Naive thymus-derived CD4-positive, alpha-beta T cell (primary cell): ENCODE results near the gene GRIN2C. TPM values are rescaled to one million over a fixed set of nuclear protein-coding genes. Genes with fewer than 3 reads are reported as not detected.

ENCODE experiments used
- ATAC-seq: fragments of 150-1000 bp; cut with Tn5 transposase; 2 replicates; pipeline ENCODE4 v1.10.0; 2021; ENCODE audit warnings: mild to moderate bottlenecking, moderate library complexity
- CTCF ChIA-PET: fragments of 350-600 bp; sonication (Branson Sonifier 250); formaldehyde crosslinking; loops from one replicate; lab custom pipeline; 2021; ENCODE audit warnings: antibody characterized with exemption; lab: Charles Lee
- POLR2A ChIA-PET: fragments of 350-600 bp; sonication (Branson Sonifier 250); formaldehyde crosslinking; loops from one replicate; lab custom pipeline; 2021; ENCODE audit warnings: antibody characterized with exemption, inconsistent platforms; lab: Charles Lee
- DNase-seq, 9 donors: peaks; one replicate each; pipeline versions ENCODE4 v3.0.0 to v3.0.0-alpha.2; 2020 to 2022; ENCODE audit warnings: mixed read lengths in 1 of 9
- H3K27ac ChIP-seq: one replicate; pipeline ENCODE4 v1.7.0; 2013; ENCODE audit warnings: mild to moderate bottlenecking, low read depth, low read length, moderate library complexity
- H3K27me3 ChIP-seq, 2 donors: one replicate each; pipeline ENCODE4 v1.7.0; 2013; ENCODE audit warnings: low read length in 2 of 2, mild to moderate bottlenecking in 2 of 2, moderate library complexity in 2 of 2; ENCODE audit not compliant: control insufficient read depth in 2 of 2, insufficient read depth in 2 of 2
- H3K36me3 ChIP-seq, 3 experiments: 1 replicate in 2 of 3; 2 replicates in 1 of 3; pipeline ENCODE4 v1.7.0; 2013; ENCODE audit warnings: low read length in 3 of 3, mild to moderate bottlenecking in 3 of 3, moderate library complexity in 1 of 3; ENCODE audit not compliant: insufficient read depth in 3 of 3, control insufficient read depth in 2 of 3
- H3K4me1 ChIP-seq, 2 donors: one replicate each; pipeline ENCODE4 v1.7.0; 2013; ENCODE audit warnings: low read length in 2 of 2, mild to moderate bottlenecking in 2 of 2, moderate library complexity in 1 of 2; ENCODE audit not compliant: control insufficient read depth in 2 of 2, insufficient read depth in 2 of 2
- H3K4me3 ChIP-seq: 2 replicates; pipeline ENCODE4 v1.7.0; 2013; ENCODE audit warnings: mild to moderate bottlenecking, low read length
- H3K9me3 ChIP-seq, 3 experiments: 1 replicate in 2 of 3; 2 replicates in 1 of 3; pipeline ENCODE4 v1.7.0; 2013; ENCODE audit warnings: low read length in 3 of 3; ENCODE audit not compliant: control insufficient read depth in 2 of 3
- H3K27ac Mint-ChIP-seq, 9 donors: one replicate each; pipeline ENCODE4 v1.8.0; 2020 to 2022; ENCODE audit warnings: mixed read lengths in 9 of 9, mild to moderate bottlenecking in 8 of 9, moderate library complexity in 5 of 9, inconsistent platforms in 2 of 9
- H3K27me3 Mint-ChIP-seq, 5 donors: one replicate each; pipeline ENCODE4 v1.8.0; 2021 to 2022; ENCODE audit warnings: mixed read lengths in 5 of 5, mild to moderate bottlenecking in 1 of 5
- H3K36me3 Mint-ChIP-seq, 5 donors: one replicate each; pipeline ENCODE4 v1.8.0; 2020 to 2022; ENCODE audit warnings: mixed read lengths in 5 of 5, mild to moderate bottlenecking in 3 of 5, inconsistent platforms in 1 of 5
- H3K4me1 Mint-ChIP-seq, 7 donors: one replicate each; pipeline ENCODE4 v1.8.0; 2020 to 2022; ENCODE audit warnings: mixed read lengths in 7 of 7, mild to moderate bottlenecking in 3 of 7, inconsistent platforms in 1 of 7
- H3K4me3 Mint-ChIP-seq, 10 donors: one replicate each; pipeline ENCODE4 v1.8.0; 2020 to 2022; ENCODE audit warnings: mild to moderate bottlenecking in 10 of 10, mixed read lengths in 10 of 10, moderate library complexity in 6 of 10, inconsistent platforms in 2 of 10
- H3K9me3 Mint-ChIP-seq, 11 donors: one replicate each; pipeline ENCODE4 v1.8.0; 2020 to 2022; ENCODE audit warnings: mixed read lengths in 11 of 11, mild to moderate bottlenecking in 4 of 11, inconsistent platforms in 1 of 11, moderate library complexity in 1 of 11
- intact Hi-C, 2 donors: fragments of 100-400 bp; cut with micrococcal nuclease; formaldehyde crosslinking; loops; one replicate each; pipeline ENCODE4 v1.15.1; 2023
- polyA plus RNA-seq, 2 donors: library from polyadenylated mRNA; unstranded; fragments of 300-500 nt; fragmentation: Illumina TruSeq; gene quantifications; one replicate each; pipeline ENCODE4 v1.2.3, GENCODE V29; 2021
- total RNA-seq, 6 experiments: library from RNA in 5 of 6; stranded (reverse) in 5 of 6; gene quantifications; 1 replicate in 5 of 6; 2 replicates in 1 of 6; pipeline ENCODE4 v1.2.3 and lab custom pipeline; 2021 to 2026

The GRIN2C gene
- total and polyA plus RNA-seq, 7 experiments from 2014 or later: 0.12 to 0.15 TPM; not detected in 5

- ATAC-seq (no peak), DNase-seq (no peak)
- no peak overlapping the region for H3K27ac Mint-ChIP-seq
- no peak overlapping the region for H3K27ac ChIP-seq
- H3K36me3 Mint-ChIP-seq: peaks cover 0 to 12% (median 4%) of the 10 kb centered on the region in 5 donors
- no peaks in the 10 kb centered on the region for H3K9me3 Mint-ChIP-seq
- H3K36me3 ChIP-seq: peaks cover 0 to 7% (median 0%) of the 10 kb centered on the region in 3 experiments
- H3K4me3 ChIP-seq: no peak overlapping the region
- ChIA-PET POLR2A (no interaction called here), CTCF (interaction anchor here (0.7 to 1.4 kb wide), 2 partner anchors 49 to 476 kb away, joined by 3 read pairs; partner anchors contain the start of gene GPR142)
- H3K9me3 ChIP-seq: no peaks in the 10 kb centered on the region
- H3K27me3 Mint-ChIP-seq: peaks cover 4 to 26% (median 9%) of the 10 kb centered on the region in 5 donors
- no peaks in the 10 kb centered on the region for H3K4me1 ChIP-seq
- H3K27me3 ChIP-seq: no peaks in the 10 kb centered on the region
- peak overlapping the region in 1 of 10 donors; percentile 21 for H3K4me3 Mint-ChIP-seq
- peaks cover 8 to 23% (median 20%) of the 10 kb centered on the region in 7 donors for H3K4me1 Mint-ChIP-seq
- intact Hi-C loops: no loop called here
Measured at GRCh38 chr17:74843352-74843627, 16.4 kb downstream of the GRIN2C start.

DNA sequence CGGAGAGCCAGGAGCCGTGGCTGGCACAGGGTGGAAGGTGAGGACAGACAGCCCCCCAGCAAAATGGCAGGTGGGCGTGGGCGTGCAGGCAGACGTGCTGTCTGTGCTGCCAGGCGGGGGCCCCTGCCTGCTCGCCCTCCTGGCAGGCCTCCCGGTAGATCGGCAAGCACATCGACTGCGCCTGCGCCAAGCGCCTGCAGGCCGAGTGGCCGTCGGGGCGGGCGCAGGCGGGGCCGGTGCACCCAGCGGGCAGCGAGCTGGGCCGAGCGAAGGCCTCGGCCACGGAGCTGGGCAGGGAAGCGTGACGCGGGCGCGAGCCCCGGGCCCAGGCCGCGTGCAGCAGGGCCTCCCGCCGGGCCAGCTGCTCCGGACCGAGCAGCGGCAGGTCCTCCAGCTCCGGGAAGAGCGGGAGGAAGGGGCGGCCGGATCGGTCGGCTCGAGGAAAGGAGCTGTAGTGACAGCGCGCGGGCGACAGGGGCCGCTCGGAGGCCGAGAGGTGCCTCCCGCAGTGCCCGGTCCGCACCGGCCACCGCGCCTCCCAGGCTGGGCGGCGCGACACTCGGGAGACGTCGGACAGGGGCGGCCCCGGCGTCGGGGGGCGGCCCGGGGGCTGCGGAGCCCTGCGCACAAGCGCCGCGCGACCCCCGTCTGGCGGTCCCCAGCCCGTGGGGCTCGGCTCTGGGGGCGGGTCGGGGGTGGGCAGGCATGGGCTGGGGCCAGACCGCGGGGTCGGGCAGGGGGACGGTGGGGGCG, 16.9 kb downstream of the GRIN2C start:
- no peak overlapping the region for H3K4me3 ChIP-seq
- no peak for DNase-seq
- intact Hi-C loops: no loop called here

DNA sequence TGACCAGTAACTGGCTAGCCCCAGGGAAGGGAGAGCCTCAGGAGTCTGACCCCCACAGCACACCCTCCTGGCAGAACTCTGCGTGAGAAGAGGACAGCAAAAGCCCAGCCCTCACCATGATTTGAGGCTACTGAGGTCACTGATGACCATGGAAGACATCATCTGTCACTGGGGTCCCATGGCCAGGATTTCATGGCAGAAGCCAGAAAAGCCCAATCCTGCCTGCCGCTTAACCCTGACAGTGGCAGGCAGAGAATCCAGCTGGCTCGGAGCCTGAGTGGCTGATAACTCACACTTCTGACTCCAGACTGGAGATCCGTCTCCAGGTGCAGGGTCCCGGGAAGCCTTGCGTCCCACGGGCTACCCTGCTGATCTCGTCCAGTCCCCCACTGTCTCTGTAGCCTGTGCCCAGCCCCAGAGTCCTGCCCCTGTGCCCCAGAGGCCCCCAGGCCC, 17.5 kb downstream of the GRIN2C start:
- H3K4me1 Mint-ChIP-seq: peaks cover 8 to 23% (median 20%) of the 10 kb centered on the region in 7 donors
- no peak overlapping the region for H3K27ac Mint-ChIP-seq
- Histone ChIP-seq H3K27ac (no peak overlapping the region), H3K36me3 (peaks cover 0 to 18% (median 0%) of the 10 kb centered on the region in 3 experiments), H3K27me3 (no peaks in the 10 kb centered on the region), H3K9me3 (no peaks in the 10 kb centered on the region), H3K4me1 (no peaks in the 10 kb centered on the region), H3K4me3 (no peak overlapping the region)
- intact Hi-C loops: no loop called here
- peak overlapping the region in 4 of 10 donors; percentile 17 to 41 (median 30) for H3K4me3 Mint-ChIP-seq
- DNase-seq (no peak), ATAC-seq (no peak)
- POLR2A ChIA-PET: no interaction called here
- peaks cover 4 to 26% (median 9%) of the 10 kb centered on the region in 5 donors for H3K27me3 Mint-ChIP-seq
- no peaks in the 10 kb centered on the region for H3K9me3 Mint-ChIP-seq
- H3K36me3 Mint-ChIP-seq: peaks cover 0 to 17% (median 9%) of the 10 kb centered on the region in 5 donors
- CTCF ChIA-PET: no interaction called here

More for the DNA sequence above, 16.9 kb downstream of the GRIN2C start:
- CTCF ChIA-PET: interaction anchor here (0.7 to 1.4 kb wide), 2 partner anchors 49 to 476 kb away, joined by 3 read pairs; partner anchors contain the start of gene GPR142
- no peak overlapping the region for H3K27ac Mint-ChIP-seq
- Histone ChIP-seq H3K4me1 (no peaks in the 10 kb centered on the region), H3K36me3 (peaks cover 0 to 12% (median 0%) of the 10 kb centered on the region in 3 experiments), H3K9me3 (no peaks in the 10 kb centered on the region), H3K27me3 (no peaks in the 10 kb centered on the region), H3K27ac (no peak overlapping the region)
- peak overlapping the region in 1 of 10 donors; percentile 41 for H3K4me3 Mint-ChIP-seq
- no peaks in the 10 kb centered on the region for H3K9me3 Mint-ChIP-seq
- peaks cover 8 to 23% (median 20%) of the 10 kb centered on the region in 7 donors for H3K4me1 Mint-ChIP-seq
- H3K36me3 Mint-ChIP-seq: peaks cover 0 to 17% (median 9%) of the 10 kb centered on the region in 5 donors
- POLR2A ChIA-PET: no interaction called here
- peaks cover 4 to 26% (median 9%) of the 10 kb centered on the region in 5 donors for H3K27me3 Mint-ChIP-seq
- ATAC-seq: peak; percentile 75

GRCh38 chr17:74840989-74841666, 18.6 kb downstream of the GRIN2C start:
- H3K4me3 ChIP-seq: no peak overlapping the region
- peaks cover 4 to 26% (median 9%) of the 10 kb centered on the region in 5 donors for H3K27me3 Mint-ChIP-seq
- DNase-seq: no peak
- peak overlapping the region in 5 of 10 donors; percentile 7 to 41 (median 16) for H3K4me3 Mint-ChIP-seq
- H3K27ac ChIP-seq: no peak overlapping the region
- no peaks in the 10 kb centered on the region for H3K4me1 ChIP-seq
- H3K36me3 ChIP-seq: peaks cover 0 to 28% (median 0%) of the 10 kb centered on the region in 3 experiments
- peak; percentile 51 for ATAC-seq
- no peaks in the 10 kb centered on the region for H3K9me3 ChIP-seq
- CTCF ChIA-PET: interaction anchor here (0.6 to 1.0 kb wide), 2 partner anchors 70 to 72 kb away, joined by 3 read pairs; no protein-coding TSS in a partner anchor
- peaks cover 0 to 25% (median 17%) of the 10 kb centered on the region in 5 donors for H3K36me3 Mint-ChIP-seq
- intact Hi-C loops: no loop called here
- peaks cover 8 to 23% (median 20%) of the 10 kb centered on the region in 7 donors for H3K4me1 Mint-ChIP-seq
- H3K9me3 Mint-ChIP-seq: no peaks in the 10 kb centered on the region
- no peak overlapping the region for H3K27ac Mint-ChIP-seq
- no peaks in the 10 kb centered on the region for H3K27me3 ChIP-seq
- POLR2A ChIA-PET: no interaction called here

- peak overlapping the region in 1 of 10 donors; percentile 14 for H3K4me3 Mint-ChIP-seq
- peaks cover 0 to 31% (median 20%) of the 10 kb centered on the region in 5 donors for H3K36me3 Mint-ChIP-seq
- intact Hi-C loops: no loop called here
- no peaks in the 10 kb centered on the region for H3K9me3 Mint-ChIP-seq
- peaks cover 4 to 24% (median 9%) of the 10 kb centered on the region in 5 donors for H3K27me3 Mint-ChIP-seq
- H3K4me1 Mint-ChIP-seq: peaks cover 8 to 23% (median 20%) of the 10 kb centered on the region in 7 donors
- Histone ChIP-seq H3K36me3 (peaks cover 0 to 37% (median 0%) of the 10 kb centered on the region in 3 experiments), H3K4me3 (no peak overlapping the region), H3K9me3 (no peaks in the 10 kb centered on the region), H3K27ac (no peak overlapping the region), H3K4me1 (no peaks in the 10 kb centered on the region), H3K27me3 (no peaks in the 10 kb centered on the region)
- POLR2A ChIA-PET: no interaction called here
- ATAC-seq (no peak), DNase-seq (no peak)
- no peak overlapping the region for H3K27ac Mint-ChIP-seq
- CTCF ChIA-PET: interaction anchor here (1.0 kb wide), 1 partner anchor 71 kb away, joined by 3 read pairs; no protein-coding TSS in a partner anchor
Measured at GRCh38 chr17:74839990-74840852, 19.5 kb downstream of the GRIN2C start.

GRCh38 chr17:74838274-74838673, 21.4 kb downstream of the GRIN2C start:
- peaks cover 0 to 50% (median 0%) of the 10 kb centered on the region in 3 experiments for H3K36me3 ChIP-seq
- no peaks in the 10 kb centered on the region for H3K27me3 ChIP-seq
- ATAC-seq (no peak), DNase-seq (no peak)
- ChIA-PET CTCF (no interaction called here), POLR2A (no interaction called here)
- Mint-ChIP-seq H3K27ac (peak overlapping the region in 1 of 9 donors; percentile 65), H3K4me1 (peaks cover 8 to 25% (median 20%) of the 10 kb centered on the region in 7 donors), H3K4me3 (no peak overlapping the region), H3K36me3 (peaks cover 0 to 39% (median 20%) of the 10 kb centered on the region in 5 donors), H3K9me3 (no peaks in the 10 kb centered on the region), H3K27me3 (peaks cover 4 to 13% (median 5%) of the 10 kb centered on the region in 5 donors)
- H3K4me1 ChIP-seq: no peaks in the 10 kb centered on the region
- no peak overlapping the region for H3K27ac ChIP-seq
- intact Hi-C loops: no loop called here
- no peaks in the 10 kb centered on the region for H3K9me3 ChIP-seq
- no peak overlapping the region for H3K4me3 ChIP-seq
